Right lobe of liver (tissue), 4 donors: ENCODE results near the gene GFER.

ENCODE experiments used
- POLR2A ChIP-seq: fragments of 450-650 bp; IDR thresholded peaks from one replicate; pipeline ENCODE4 v1.6.1; 2017; ENCODE audit warnings: antibody characterized with exemption, mild to moderate bottlenecking
- TF ChIP-seq, protein P1 (sequence below), 4 donors: fragments of 200-600 bp in 3 of 4; fragments of 450-650 bp in 1 of 4; IDR thresholded peaks; one replicate each; pipeline versions ENCODE4 v1.5.1 to v1.8.0; 2016 to 2022; ENCODE audit warnings: antibody characterized with exemption in 4 of 4, mild to moderate bottlenecking in 2 of 4
- donor health status: DM: no; HTN: no; CAD: no.
- donor health status: DM: no; HTN: no; CAD: no.
- donor health status: DM: no; HTN: yes; CAD: no.

DNA sequence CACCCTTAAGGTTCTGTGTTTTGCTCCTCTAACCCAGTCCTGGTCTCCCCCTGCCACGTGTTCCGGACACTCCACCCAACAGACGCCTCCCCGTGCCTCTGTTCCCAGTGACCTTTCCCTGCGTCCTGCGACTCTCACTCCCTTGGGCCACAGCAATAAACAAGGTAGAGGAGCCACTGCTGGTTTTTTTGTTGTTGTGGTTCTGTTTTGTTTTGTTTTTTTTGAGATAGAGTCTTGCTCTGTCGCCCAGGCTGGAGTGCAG, 31.9 kb downstream of the GFER start:
- TF ChIP-seq, protein P1, sequence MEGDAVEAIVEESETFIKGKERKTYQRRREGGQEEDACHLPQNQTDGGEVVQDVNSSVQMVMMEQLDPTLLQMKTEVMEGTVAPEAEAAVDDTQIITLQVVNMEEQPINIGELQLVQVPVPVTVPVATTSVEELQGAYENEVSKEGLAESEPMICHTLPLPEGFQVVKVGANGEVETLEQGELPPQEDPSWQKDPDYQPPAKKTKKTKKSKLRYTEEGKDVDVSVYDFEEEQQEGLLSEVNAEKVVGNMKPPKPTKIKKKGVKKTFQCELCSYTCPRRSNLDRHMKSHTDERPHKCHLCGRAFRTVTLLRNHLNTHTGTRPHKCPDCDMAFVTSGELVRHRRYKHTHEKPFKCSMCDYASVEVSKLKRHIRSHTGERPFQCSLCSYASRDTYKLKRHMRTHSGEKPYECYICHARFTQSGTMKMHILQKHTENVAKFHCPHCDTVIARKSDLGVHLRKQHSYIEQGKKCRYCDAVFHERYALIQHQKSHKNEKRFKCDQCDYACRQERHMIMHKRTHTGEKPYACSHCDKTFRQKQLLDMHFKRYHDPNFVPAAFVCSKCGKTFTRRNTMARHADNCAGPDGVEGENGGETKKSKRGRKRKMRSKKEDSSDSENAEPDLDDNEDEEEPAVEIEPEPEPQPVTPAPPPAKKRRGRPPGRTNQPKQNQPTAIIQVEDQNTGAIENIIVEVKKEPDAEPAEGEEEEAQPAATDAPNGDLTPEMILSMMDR (IDR thresholded peaks at IDR 0.05): no peak
- TF ChIP-seq POLR2A: no peak
